H1 (cell line): Measurements from ENCODE around the gene HAGH. TPM values are rescaled to one million over a fixed set of nuclear protein-coding genes. Genes with fewer than 3 reads are reported as not detected.

Source experiments
- CTCF ChIA-PET: fragments of 300-600 bp; sonication (Branson Sonifier 250); formaldehyde crosslinking; loops from one replicate; lab custom pipeline; 2021; ENCODE audit not compliant: partially characterized antibody; lab: Charles Lee
- POLR2A ChIA-PET: fragments of 300-600 bp; sonication (Branson Sonifier 250); formaldehyde crosslinking; loops from one replicate; lab custom pipeline; 2021; ENCODE audit warnings: inconsistent platforms; ENCODE audit not compliant: partially characterized antibody; lab: Charles Lee
- DNase-seq, 2 experiments: peaks; one replicate each; pipeline versions ENCODE4 v3.0.0 to v3.0.0-alpha.2; 2010 to 2022; ENCODE audit warnings: low spot score in 2 of 2, low read depth in 1 of 2, mixed read lengths in 1 of 2
- FAIRE-seq: peaks from 2 replicates; lab custom pipeline; 2011; peaks lifted over from hg19 to GRCh38; lab: Jason Lieb, UNC
- H2AFZ ChIP-seq: 2 replicates; pipeline ENCODE4 v1.8.1; 2012; ENCODE audit warnings: low read length, inconsistent platforms
- H2AK5ac ChIP-seq: 2 replicates; pipeline ENCODE4 v1.6.1; 2013; ENCODE audit warnings: low read depth, low read length
- H2BK120ac ChIP-seq: replicated peaks from 2 replicates; pipeline ENCODE3; 2013; ENCODE audit warnings: low read depth, low read length, inconsistent platforms
- H2BK12ac ChIP-seq: 2 replicates; pipeline ENCODE4 v1.6.1; 2013; ENCODE audit warnings: low read depth, low read length
- H2BK15ac ChIP-seq: 2 replicates; pipeline ENCODE4 v1.6.1; 2013; ENCODE audit warnings: low read length
- H2BK20ac ChIP-seq: 2 replicates; pipeline ENCODE4 v1.6.1; 2013; ENCODE audit warnings: low read length
- H2BK5ac ChIP-seq: 2 replicates; pipeline ENCODE4 v1.6.1; 2013; ENCODE audit warnings: low read depth, low read length
- H3K14ac ChIP-seq: 2 replicates; pipeline ENCODE4 v1.6.1; 2013; ENCODE audit warnings: inconsistent platforms; ENCODE audit not compliant: insufficient read length
- H3K18ac ChIP-seq: 2 replicates; pipeline ENCODE4 v1.6.1; 2013; ENCODE audit warnings: low read length; ENCODE audit errors: extremely low read depth
- H3K23ac ChIP-seq: 2 replicates; pipeline ENCODE4 v1.6.1; 2013; ENCODE audit warnings: inconsistent platforms; ENCODE audit not compliant: insufficient read length
- H3K23me2 ChIP-seq: 2 replicates; pipeline ENCODE4 v1.6.1; 2013; ENCODE audit warnings: low read depth, low read length
- H3K27ac ChIP-seq: 2 replicates; pipeline ENCODE4 v1.6.1; 2011; ENCODE audit warnings: low read depth, low read length, inconsistent platforms
- H3K27me3 ChIP-seq, 4 experiments: replicated peaks in 1 of 4; 1 replicate in 1 of 4; 2 replicates in 3 of 4; pipeline versions ENCODE4 v1.6.1 to v1.8.1; 2011 to 2013; ENCODE audit warnings: low read length in 3 of 4, mild to moderate bottlenecking in 3 of 4, inconsistent platforms in 2 of 4, mixed read lengths in 2 of 4, moderate library complexity in 1 of 4; ENCODE audit not compliant: control insufficient read depth in 3 of 4, insufficient read depth in 3 of 4; ENCODE audit errors: extremely low read depth in 1 of 4
- H3K36me3 ChIP-seq, 4 experiments: 2 replicates each; pipeline versions ENCODE4 v1.6.1 to v1.8.1; 2011 to 2013; ENCODE audit warnings: mild to moderate bottlenecking in 4 of 4, low read length in 3 of 4, moderate library complexity in 2 of 4, control low read depth in 1 of 4, inconsistent platforms in 1 of 4; ENCODE audit not compliant: insufficient read depth in 4 of 4, control insufficient read depth in 2 of 4
- H3K4ac ChIP-seq: replicated peaks from 2 replicates; pipeline ENCODE3; 2013; ENCODE audit warnings: low read length, low read depth, mixed read lengths, inconsistent platforms; ENCODE audit not compliant: insufficient read length
- H3K4me1 ChIP-seq, 4 experiments: replicated peaks in 1 of 4; 1 replicate in 1 of 4; 2 replicates in 3 of 4; pipeline versions ENCODE4 v1.6.1 to v1.8.1; 2011 to 2013; ENCODE audit warnings: low read length in 3 of 4, inconsistent platforms in 2 of 4, mixed read lengths in 1 of 4; ENCODE audit not compliant: insufficient read depth in 4 of 4, control insufficient read depth in 3 of 4
- H3K4me2 ChIP-seq, 2 experiments: 2 replicates each; pipeline versions ENCODE4 v1.6.1 to v1.8.1; 2011 to 2013; ENCODE audit warnings: low read depth in 2 of 2, low read length in 2 of 2, control low read depth in 1 of 2, inconsistent platforms in 1 of 2, mild to moderate bottlenecking in 1 of 2; ENCODE audit not compliant: insufficient read depth in 1 of 2
- H3K4me3 ChIP-seq, 4 experiments: fragments of 200-600, 300-600 bp in 1 of 4; sonication (generic), shearing (Covaris generic), sonication (Bioruptor Twin) in 1 of 4; 2 replicates each; pipeline versions ENCODE4 v1.5.1 to v1.8.1; 2011 to 2016; ENCODE audit warnings: low read length in 4 of 4, low read depth in 3 of 4, control low read depth in 2 of 4, inconsistent platforms in 2 of 4, mild to moderate bottlenecking in 2 of 4, mixed read lengths in 1 of 4, moderate library complexity in 1 of 4; ENCODE audit not compliant: insufficient read depth in 2 of 4; ENCODE audit errors: extremely low read depth in 1 of 4
- H3K56ac ChIP-seq: replicated peaks from 2 replicates; pipeline ENCODE3; 2013; ENCODE audit warnings: low read depth, mild to moderate bottlenecking, mixed read lengths, low read length, inconsistent platforms; ENCODE audit not compliant: insufficient read length
- H3K79me1 ChIP-seq: 2 replicates; pipeline ENCODE4 v1.6.1; 2013; ENCODE audit warnings: low read depth, low read length, control low read depth
- H3K79me2 ChIP-seq, 2 experiments: 2 replicates each; pipeline versions ENCODE4 v1.6.1 to v1.8.1; 2012 to 2013; ENCODE audit warnings: low read length in 2 of 2, mild to moderate bottlenecking in 2 of 2, inconsistent platforms in 1 of 2; ENCODE audit not compliant: insufficient read depth in 2 of 2, control insufficient read depth in 1 of 2
- H3K9ac ChIP-seq, 4 experiments: replicated peaks in 1 of 4; 1 replicate in 1 of 4; 2 replicates in 3 of 4; pipeline versions ENCODE4 v1.6.1 to v1.8.1; 2011 to 2013; ENCODE audit warnings: low read depth in 3 of 4, low read length in 3 of 4, control low read depth in 2 of 4, mild to moderate bottlenecking in 2 of 4, moderate library complexity in 2 of 4, inconsistent platforms in 1 of 4; ENCODE audit errors: extremely low read depth in 1 of 4
- H3K9me3 ChIP-seq, 2 experiments: 2 replicates each; pipeline versions ENCODE4 v1.6.1 to v1.8.1; 2012 to 2013; ENCODE audit warnings: mild to moderate bottlenecking in 2 of 2, moderate library complexity in 2 of 2, control low read depth in 1 of 2, inconsistent platforms in 1 of 2, low read depth in 1 of 2, low read length in 1 of 2, mixed read lengths in 1 of 2; ENCODE audit not compliant: insufficient read depth in 2 of 2
- H4K20me1 ChIP-seq, 2 experiments: replicated peaks in 1 of 2; 2 replicates each; pipeline versions ENCODE3 to v1.8.1; 2011 to 2013; ENCODE audit warnings: inconsistent platforms in 2 of 2, low read length in 2 of 2, mild to moderate bottlenecking in 1 of 2; ENCODE audit not compliant: insufficient read depth in 2 of 2, control insufficient read depth in 1 of 2
- H4K5ac ChIP-seq: 2 replicates; pipeline ENCODE4 v1.6.1; 2013; ENCODE audit warnings: low read length, low read depth, mixed read lengths, inconsistent platforms; ENCODE audit not compliant: insufficient read length
- H4K8ac ChIP-seq: 2 replicates; pipeline ENCODE4 v1.8.0; 2013; ENCODE audit warnings: mild to moderate bottlenecking, moderate library complexity, low read length, inconsistent platforms; ENCODE audit not compliant: insufficient read depth; ENCODE audit errors: extremely low read depth
- H4K91ac ChIP-seq: replicated peaks from 2 replicates; pipeline ENCODE3; 2013; ENCODE audit warnings: low read length, mixed read lengths, inconsistent platforms; ENCODE audit not compliant: insufficient read length
- CHD2 ChIP-seq: IDR thresholded peaks from 2 replicates; pipeline ENCODE4 v1.6.1; 2012; ENCODE audit warnings: low read length, improper control_type of control experiment
- CTBP2 ChIP-seq: IDR thresholded peaks from 2 replicates; pipeline ENCODE4 v1.7.0; 2011; ENCODE audit warnings: borderline replicate concordance, mild to moderate bottlenecking, moderate library complexity, mixed read lengths, low read length; ENCODE audit not compliant: insufficient read depth, insufficient read length
- FOSL1 ChIP-seq: IDR thresholded peaks from 2 replicates; pipeline ENCODE4 v1.6.1; 2011; ENCODE audit warnings: mild to moderate bottlenecking, low read depth, low read length, moderate library complexity; ENCODE audit not compliant: insufficient read depth
- JUND ChIP-seq: IDR thresholded peaks from 2 replicates; pipeline ENCODE4 v1.6.1; 2011; ENCODE audit warnings: mild to moderate bottlenecking, improper control_type of control experiment, low read length
- MAFK ChIP-seq: IDR thresholded peaks from 2 replicates; pipeline ENCODE4 v1.6.1; 2012; ENCODE audit warnings: low read depth, mild to moderate bottlenecking, improper control_type of control experiment, low read length
- PHF8 ChIP-seq: fragments of 200-600 bp; sonication (generic); conservative IDR thresholded peaks from 2 replicates; pipeline ENCODE4 v1.7.1; 2012; ENCODE audit warnings: low read depth, mild to moderate bottlenecking, inconsistent platforms, low read length, moderate library complexity
- POLR2A ChIP-seq, 2 experiments: IDR thresholded peaks; 1 replicate in 1 of 2; 2 replicates in 1 of 2; pipeline ENCODE4 v1.6.1; 2011; ENCODE audit warnings: low read depth in 2 of 2, low read length in 2 of 2, mild to moderate bottlenecking in 2 of 2; ENCODE audit errors: control extremely low read depth in 1 of 2
- RAD21 ChIP-seq, 2 experiments: IDR thresholded peaks in 1 of 2; conservative IDR thresholded peaks in 1 of 2; 2 replicates each; pipeline ENCODE4 v1.6.1; 2011; ENCODE audit warnings: low read depth in 2 of 2, low read length in 2 of 2, improper control_type of control experiment in 1 of 2, inconsistent platforms in 1 of 2, mild to moderate bottlenecking in 1 of 2, moderate library complexity in 1 of 2
- RFX5 ChIP-seq: IDR thresholded peaks from 2 replicates; pipeline ENCODE4 v1.6.1; 2011; ENCODE audit warnings: low read depth, low read length, improper control_type of control experiment, borderline replicate concordance
- SIRT6 ChIP-seq: IDR thresholded peaks from one replicate; pipeline ENCODE4 v1.7.1; 2012; ENCODE audit warnings: low read length, inconsistent platforms
- SP1 ChIP-seq: IDR thresholded peaks from 2 replicates; pipeline ENCODE4 v1.6.1; 2011; ENCODE audit warnings: low read depth, low read length
- SP4 ChIP-seq: IDR thresholded peaks from 2 replicates; pipeline ENCODE4 v1.6.1; 2012; ENCODE audit warnings: low read length, inconsistent platforms
- SUZ12 ChIP-seq: fragments of 200-600 bp; sonication (generic); IDR thresholded peaks from 2 replicates; pipeline ENCODE4 v1.6.1; 2012; ENCODE audit warnings: mild to moderate bottlenecking, inconsistent platforms, low read length, moderate library complexity, mixed read lengths
- TCF12 ChIP-seq: IDR thresholded peaks from 2 replicates; pipeline ENCODE4 v1.6.1; 2011; ENCODE audit warnings: low read depth, mild to moderate bottlenecking, low read length
- WGBS, 2 experiments: shearing (Covaris generic) in 1 of 2; methylation state at CpG; one replicate each; pipeline versions ENCODE4 v1.1.6 to v1.1.7; 2013 to 2015; ENCODE audit warnings: low lambda C conversion rate in 2 of 2, mixed read lengths in 2 of 2, inconsistent platforms in 1 of 2, low coverage in 1 of 2, missing lambda C conversion rate in 1 of 2; ENCODE audit not compliant: insufficient replicate concordance in 2 of 2, insufficient coverage in 1 of 2, insufficient read length in 1 of 2; ENCODE audit errors: extremely low coverage in 1 of 2, missing lambda C conversion rate in 1 of 2; 5-methylcytosine and 5-hydroxymethylcytosine counted together
- polyA plus RNA-seq, 7 experiments: library from polyadenylated mRNA; depleted of rRNA in 3 of 7; stranded (reverse) in 5 of 7; unstranded in 2 of 7; fragments of >200 nt in 5 of 7; fragments of 200-250 nt in 2 of 7; gene quantifications; 1 replicate in 5 of 7; 2 replicates in 1 of 7; 4 replicates in 1 of 7; pipeline versions ENCODE4 v1.2.1 to v1.2.3, GENCODE V29; 2011 to 2013; ENCODE audit warnings: missing spikeins in 2 of 7, mixed read lengths in 2 of 7
- total RNA-seq: library from RNA; stranded (reverse); fragmentation: NEBNext Ultra II Directional; extraction: Animal tissue kit (Norgen Biotek cat#: 25700); gene quantifications from 2 replicates; pipeline ENCODE4 v1.2.1, GENCODE V29; 2021
- TF ChIP-seq, protein P1 (sequence below): IDR thresholded peaks from 2 replicates; pipeline ENCODE4 v1.6.1; 2012; ENCODE audit warnings: inconsistent platforms

Gene HAGH
- total and polyA plus RNA-seq, 2 of the 8 experiments (the other 6 are each of a cell fraction or from before 2014, with no cell fraction given) = 28.7 to 40.6 TPM

DNA sequence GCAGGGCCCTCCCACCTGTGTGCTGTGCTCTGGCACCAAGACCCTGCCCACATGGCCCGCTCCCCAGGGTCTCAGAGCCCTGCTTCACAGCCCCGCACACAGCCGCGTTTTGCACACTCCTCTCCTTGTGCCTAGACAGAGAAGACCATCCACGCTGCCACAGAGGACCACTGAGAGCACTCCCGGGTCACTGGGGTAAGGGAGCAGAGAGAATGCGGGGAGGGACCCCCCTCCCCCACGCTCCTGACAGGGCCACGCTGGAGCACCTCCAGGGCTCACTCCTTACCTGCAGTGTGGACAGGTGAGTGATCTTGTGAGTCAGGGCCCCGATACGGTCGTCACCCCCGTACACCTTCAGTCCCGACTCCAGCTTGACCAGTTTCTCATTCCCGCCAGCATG is 7.0 kb downstream of the HAGH start:
- Histone ChIP-seq H2AFZ (no peak overlapping the region), H3K79me1 (no peaks in the 10 kb centered on the region; the same call in 1 of the 2 replicates), H3K4me3 (no peak overlapping the region), H2BK120ac (no peak overlapping the region), H3K18ac (no peak overlapping the region), H2BK12ac (no peak overlapping the region), H4K5ac (no peak overlapping the region), H3K4me2 (no peak overlapping the region), H3K36me3 (peaks cover 0 to 9% (median 4%) of the 10 kb centered on the region in 4 experiments; a peak in 5 of 8 replicates), H2BK15ac (no peak overlapping the region), H3K4me1 (no peaks in the 10 kb centered on the region), H3K9ac (no peak overlapping the region), H2BK5ac (no peak overlapping the region), H2BK20ac (no peak overlapping the region), H3K9me3 (no peaks in the 10 kb centered on the region), H2AK5ac (no peak overlapping the region), H3K27ac (no peak overlapping the region), H4K91ac (no peak overlapping the region), H3K23me2 (no peaks in the 10 kb centered on the region), H4K20me1 (peaks cover 4 to 9% of the 10 kb centered on the region in 2 experiments), H3K23ac (no peak overlapping the region), H3K27me3 (no peaks in the 10 kb centered on the region), H3K4ac (no peak overlapping the region), H3K14ac (no peak overlapping the region), H3K79me2 (no peaks in the 10 kb centered on the region), H3K56ac (no peak overlapping the region), H4K8ac (no peak overlapping the region; the same call in 1 of the 2 replicates)
- TF ChIP-seq JUND (no peak), POLR2A (IDR thresholded peaks at IDR 0.05; ENCODE audit: control extremely low read depth in 1 of 2, low read depth in 2 of 2, low read length in 2 of 2) (no peak), SP4 (no peak), TCF12 (no peak), SIRT6 (no peak), PHF8 (no peak), CHD2 (no peak), SP1 (no peak), MAFK (no peak), FOSL1 (no peak), CTBP2 (no peak), SUZ12 (no peak), RAD21 (IDR thresholded peaks at IDR 0.05 in 1 of 2, conservative IDR thresholded peaks at IDR 0.05 in 1 of 2; ENCODE audit: low read depth in 2 of 2, low read length in 2 of 2) (no peak), RFX5 (no peak)
- TF ChIP-seq, protein P1, sequence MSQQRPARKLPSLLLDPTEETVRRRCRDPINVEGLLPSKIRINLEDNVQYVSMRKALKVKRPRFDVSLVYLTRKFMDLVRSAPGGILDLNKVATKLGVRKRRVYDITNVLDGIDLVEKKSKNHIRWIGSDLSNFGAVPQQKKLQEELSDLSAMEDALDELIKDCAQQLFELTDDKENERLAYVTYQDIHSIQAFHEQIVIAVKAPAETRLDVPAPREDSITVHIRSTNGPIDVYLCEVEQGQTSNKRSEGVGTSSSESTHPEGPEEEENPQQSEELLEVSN = no peak
- CTCF ChIA-PET = no interaction called here
- POLR2A ChIA-PET = interaction anchor here (1.0 kb wide), 1 partner anchor 28 kb away, joined by 3 read pairs; no protein-coding TSS in a partner anchor
- WGBS, 2 experiments = 97% methylated on average over 14 of the region's 15 CpGs; no CpG with 5 or more reads in 1 of the 2 experiments
- FAIRE-seq (no peak), DNase-seq (no peak)
